HCT116 (cell line): Measurements from ENCODE around the gene THSD7B. TPM values are rescaled to one million over a fixed set of nuclear protein-coding genes. Genes with fewer than 3 reads are reported as not detected.

ENCODE experiments used
- ATAC-seq: fragments of 200-7000 bp; cut with Tn5 transposase; 2 replicates; pipeline ENCODE4 v1.9.1; 2020; ENCODE audit warnings: mild to moderate bottlenecking, moderate library complexity
- BruUV-seq: library from RNA; stranded (reverse); fragments of 400-500 nt; replicated peaks from 2 replicates; lab custom pipeline; 2021; lab: Mats Ljungman, UMichigan
- CTCF ChIA-PET: fragments of 300-600 bp; sonication (Branson Sonifier 250); formaldehyde crosslinking; loops from one replicate; lab custom pipeline; 2021; ENCODE audit warnings: antibody characterized with exemption; lab: Charles Lee
- POLR2A ChIA-PET: fragments of 300-600, 350-600 bp; sonication (Branson Sonifier 250); formaldehyde crosslinking; loops from one replicate; lab custom pipeline; 2021; ENCODE audit warnings: antibody characterized with exemption; lab: Charles Lee
- RAD21 ChIA-PET, 2 experiments: fragments of 300-600 bp; sonication (Branson Sonifier 250); formaldehyde crosslinking; loops; one replicate each; lab custom pipeline; 2023; ENCODE audit warnings: low total read pairs in 2 of 2; ENCODE audit not compliant: uncharacterized antibody in 2 of 2, unreplicated experiment in 2 of 2, low non-redundant PET in 1 of 2; lab: Charles Lee
- DNase-seq: peaks from one replicate; pipeline ENCODE4 v3.0.0-alpha.2; 2010; ENCODE audit warnings: low read depth, low spot score
- H2AFZ ChIP-seq: fragments of 200-600 bp; shearing (Covaris generic), sonication (generic); 2 replicates; pipeline ENCODE4 v1.6.1; 2017; ENCODE audit warnings: low read depth, mixed run types, mixed read lengths, antibody characterized with exemption, low read length; ENCODE audit not compliant: poor library complexity, severe bottlenecking
- H3K27ac ChIP-seq: 2 replicates; pipeline ENCODE4 v1.5.1; 2012; ENCODE audit warnings: low read depth, low read length
- H3K27me3 ChIP-seq: fragments of 200-600 bp; sonication (generic); 2 replicates; pipeline ENCODE4 v1.6.1; 2016; ENCODE audit warnings: mixed run types, low read length, mixed read lengths; ENCODE audit not compliant: insufficient read depth
- H3K36me3 ChIP-seq, 2 experiments: fragments of 200-500 bp in 1 of 2; fragments of 200-600 bp in 1 of 2; sonication (Bioruptor generic) in 1 of 2; sonication (generic) in 1 of 2; 2 replicates each; pipeline versions ENCODE4 v1.5.1 to v1.6.1; 2014 to 2016; ENCODE audit warnings: low read length in 2 of 2, inconsistent platforms in 1 of 2, mixed read lengths in 1 of 2, mixed run types in 1 of 2; ENCODE audit not compliant: insufficient read depth in 2 of 2, control insufficient read depth in 1 of 2
- H3K4me1 ChIP-seq, 2 experiments: fragments of 200-600 bp in 1 of 2; sonication (generic) in 1 of 2; 2 replicates each; pipeline versions ENCODE4 v1.5.1 to v1.6.1; 2012 to 2017; ENCODE audit warnings: low read length in 2 of 2, inconsistent platforms in 1 of 2, mild to moderate bottlenecking in 1 of 2, mixed read lengths in 1 of 2, mixed run types in 1 of 2, moderate library complexity in 1 of 2; ENCODE audit not compliant: insufficient read depth in 2 of 2, control insufficient read depth in 1 of 2
- H3K4me2 ChIP-seq: fragments of 200-600 bp; sonication (generic); 2 replicates; pipeline ENCODE4 v1.6.1; 2017; ENCODE audit warnings: mixed run types, low read length, mixed read lengths
- H3K4me3 ChIP-seq, 2 experiments: fragments of 200-600 bp in 1 of 2; sonication (generic) in 1 of 2; replicated peaks in 1 of 2; 2 replicates each; pipeline ENCODE4 v1.5.1; 2011 to 2016; ENCODE audit warnings: low read length in 2 of 2, control low read depth in 1 of 2, low read depth in 1 of 2, mild to moderate bottlenecking in 1 of 2, mixed read lengths in 1 of 2, mixed run types in 1 of 2
- H3K79me2 ChIP-seq: fragments of 200-600 bp; sonication (generic); 2 replicates; pipeline ENCODE4 v1.6.1; 2017; ENCODE audit warnings: mild to moderate bottlenecking, mixed run types, low read length, moderate library complexity, mixed read lengths; ENCODE audit not compliant: insufficient read depth
- H3K9ac ChIP-seq: fragments of 200-600 bp; sonication (generic); 2 replicates; pipeline ENCODE4 v1.6.1; 2016; ENCODE audit warnings: low read length, mixed read lengths
- H3K9me2 ChIP-seq: fragments of 200-600 bp; sonication (generic), shearing (Covaris generic); 2 replicates; pipeline ENCODE4 v1.6.1; 2017; ENCODE audit warnings: mixed run types, mild to moderate bottlenecking, moderate library complexity; ENCODE audit not compliant: insufficient read depth
- H3K9me3 ChIP-seq, 2 experiments: fragments of 200-500 bp in 1 of 2; fragments of 200-600 bp in 1 of 2; sonication (Bioruptor generic) in 1 of 2; sonication (generic) in 1 of 2; 2 replicates each; pipeline ENCODE4 v1.6.1; 2014 to 2017; ENCODE audit warnings: low read length in 2 of 2, mixed read lengths in 2 of 2, inconsistent platforms in 1 of 2, low read depth in 1 of 2, mild to moderate bottlenecking in 1 of 2, mixed run types in 1 of 2, moderate library complexity in 1 of 2; ENCODE audit not compliant: control insufficient read depth in 1 of 2, insufficient read depth in 1 of 2
- H4K20me1 ChIP-seq: fragments of 200-600 bp; sonication (generic), shearing (Covaris generic); 2 replicates; pipeline ENCODE4 v1.6.1; 2017; ENCODE audit warnings: mixed run types, mild to moderate bottlenecking, moderate library complexity; ENCODE audit not compliant: insufficient read depth
- CBX3 ChIP-seq: IDR thresholded peaks from 2 replicates; pipeline ENCODE4 v1.6.1; 2012; ENCODE audit warnings: low read depth
- EGR1 ChIP-seq: IDR thresholded peaks from 2 replicates; pipeline ENCODE4 v1.6.1; 2012; ENCODE audit warnings: low read depth
- ELF1 ChIP-seq: IDR thresholded peaks from 2 replicates; pipeline ENCODE4 v1.6.1; 2012; ENCODE audit warnings: low read depth, borderline replicate concordance
- EZH2 ChIP-seq: fragments of 200-600 bp; sonication (generic); IDR thresholded peaks from 2 replicates; pipeline ENCODE4 v1.6.1; 2017; ENCODE audit warnings: antibody characterized with exemption, mixed run types
- FOSL1 ChIP-seq: IDR thresholded peaks from 2 replicates; pipeline ENCODE4 v1.6.1; 2012; ENCODE audit warnings: low read depth
- POLR2AphosphoS5 ChIP-seq: IDR thresholded peaks from 2 replicates; pipeline ENCODE4 v1.6.1; 2011; ENCODE audit warnings: mild to moderate bottlenecking, low read depth, low read length, moderate library complexity
- RAD21 ChIP-seq: IDR thresholded peaks from 2 replicates; pipeline ENCODE4 v1.6.1; 2012; ENCODE audit warnings: low read depth, mild to moderate bottlenecking
- SP1 ChIP-seq: IDR thresholded peaks from 2 replicates; pipeline ENCODE4 v1.6.1; 2012; ENCODE audit warnings: low read depth
- SRF ChIP-seq: IDR thresholded peaks from 2 replicates; pipeline ENCODE4 v1.6.1; 2012; ENCODE audit warnings: low read depth
- ZNF274 ChIP-seq: fragments of 200-500 bp; sonication (Bioruptor generic); IDR thresholded peaks from 2 replicates; pipeline ENCODE4 v1.6.1; 2014; ENCODE audit warnings: mild to moderate bottlenecking, low read depth, low read length, inconsistent platforms
- intact Hi-C: fragments of 100-400 bp; cut with micrococcal nuclease; formaldehyde crosslinking; loops from 2 replicates; pipeline ENCODE4 v1.10.0; 2022
- total RNA-seq: library from RNA; stranded (reverse); gene quantifications from one replicate; pipeline ENCODE4 v1.2.1, GENCODE V29; 2021; ENCODE audit not compliant: unreplicated experiment
- TF ChIP-seq, protein P1 (sequence below): IDR thresholded peaks from 2 replicates; pipeline ENCODE4 v1.6.1; 2012
- TF ChIP-seq, protein P2 (sequence below): IDR thresholded peaks from 2 replicates; pipeline ENCODE4 v1.6.1; 2011; ENCODE audit warnings: mild to moderate bottlenecking, low read length, moderate library complexity; ENCODE audit not compliant: insufficient replicate concordance; ENCODE audit errors: extremely low read depth

The THSD7B gene
- total RNA-seq, 1 experiment from 2014 or later = not detected

DNA sequence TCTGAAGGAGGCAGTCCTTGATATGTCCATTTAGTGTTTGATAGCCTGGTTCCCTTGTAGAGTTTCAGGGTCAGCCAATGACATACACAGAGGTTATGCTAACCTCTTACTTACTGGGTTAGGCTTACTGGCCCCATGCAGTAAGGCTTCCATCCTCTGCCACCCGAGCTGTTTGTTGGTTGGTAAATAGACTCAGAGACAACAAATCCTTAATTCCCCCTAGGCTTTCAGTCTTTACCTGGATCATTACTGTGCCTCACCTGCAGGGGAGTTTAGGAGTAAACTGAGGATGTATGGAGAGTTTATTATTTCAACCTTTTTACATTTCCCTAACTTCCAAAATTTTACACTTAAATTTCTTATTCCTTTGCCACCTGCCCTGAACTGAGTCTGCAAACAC is 746.2 kb downstream of the THSD7B start:
- no peaks in the 10 kb centered on the region for H4K20me1 ChIP-seq
- ChIA-PET RAD21 (no interaction called here), CTCF (no interaction called here), POLR2A (no interaction called here)
- H3K9ac ChIP-seq = no peak overlapping the region
- H3K27ac ChIP-seq = no peak overlapping the region
- H3K4me1 ChIP-seq = no peaks in the 10 kb centered on the region
- H3K4me3 ChIP-seq = no peak overlapping the region
- no peak overlapping the region for H3K4me2 ChIP-seq
- ATAC-seq (no peak), DNase-seq (no peak)
- intact Hi-C loops = no loop called here
- H3K9me3 ChIP-seq = peaks cover 0 to 4% of the 10 kb centered on the region in 2 experiments; a peak in 1 of 4 replicates
- no peaks in the 10 kb centered on the region for H3K79me2 ChIP-seq
- no peaks in the 10 kb centered on the region for H3K27me3 ChIP-seq
- no peak overlapping the region for H2AFZ ChIP-seq
- TF ChIP-seq, protein P1, sequence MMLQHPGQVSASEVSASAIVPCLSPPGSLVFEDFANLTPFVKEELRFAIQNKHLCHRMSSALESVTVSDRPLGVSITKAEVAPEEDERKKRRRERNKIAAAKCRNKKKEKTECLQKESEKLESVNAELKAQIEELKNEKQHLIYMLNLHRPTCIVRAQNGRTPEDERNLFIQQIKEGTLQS = no peak
- TF ChIP-seq CBX3 = no peak
- TF ChIP-seq, protein P2, sequence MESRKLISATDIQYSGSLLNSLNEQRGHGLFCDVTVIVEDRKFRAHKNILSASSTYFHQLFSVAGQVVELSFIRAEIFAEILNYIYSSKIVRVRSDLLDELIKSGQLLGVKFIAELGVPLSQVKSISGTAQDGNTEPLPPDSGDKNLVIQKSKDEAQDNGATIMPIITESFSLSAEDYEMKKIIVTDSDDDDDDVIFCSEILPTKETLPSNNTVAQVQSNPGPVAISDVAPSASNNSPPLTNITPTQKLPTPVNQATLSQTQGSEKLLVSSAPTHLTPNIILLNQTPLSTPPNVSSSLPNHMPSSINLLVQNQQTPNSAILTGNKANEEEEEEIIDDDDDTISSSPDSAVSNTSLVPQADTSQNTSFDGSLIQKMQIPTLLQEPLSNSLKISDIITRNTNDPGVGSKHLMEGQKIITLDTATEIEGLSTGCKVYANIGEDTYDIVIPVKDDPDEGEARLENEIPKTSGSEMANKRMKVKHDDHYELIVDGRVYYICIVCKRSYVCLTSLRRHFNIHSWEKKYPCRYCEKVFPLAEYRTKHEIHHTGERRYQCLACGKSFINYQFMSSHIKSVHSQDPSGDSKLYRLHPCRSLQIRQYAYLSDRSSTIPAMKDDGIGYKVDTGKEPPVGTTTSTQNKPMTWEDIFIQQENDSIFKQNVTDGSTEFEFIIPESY = no peak
- no peak for TF ChIP-seq SRF
- no peak for TF ChIP-seq ELF1
- TF ChIP-seq EZH2 = no peak
- no peak for TF ChIP-seq EGR1
- TF ChIP-seq SP1 = no peak
- TF ChIP-seq ZNF274 = no peak
- TF ChIP-seq RAD21 = no peak
- TF ChIP-seq FOSL1 = no peak
- TF ChIP-seq POLR2AphosphoS5 = no peak
- BruUV-seq = no TSS peak
- no peaks in the 10 kb centered on the region for H3K36me3 ChIP-seq
- no peaks in the 10 kb centered on the region for H3K9me2 ChIP-seq
